ENCODE data around the gene DCUN1D3.

The DCUN1D3 gene

GRCh38 chr16:20942256-20942655 is 42.1 kb upstream of the DCUN1D3 start:
- no peak overlapping the region for H3K4me3 ChIP-seq (ENCODE audit: low read depth, low read length)
- no peak for DNase-seq (ENCODE audit: low read depth)
- TF ChIP-seq, protein P1, sequence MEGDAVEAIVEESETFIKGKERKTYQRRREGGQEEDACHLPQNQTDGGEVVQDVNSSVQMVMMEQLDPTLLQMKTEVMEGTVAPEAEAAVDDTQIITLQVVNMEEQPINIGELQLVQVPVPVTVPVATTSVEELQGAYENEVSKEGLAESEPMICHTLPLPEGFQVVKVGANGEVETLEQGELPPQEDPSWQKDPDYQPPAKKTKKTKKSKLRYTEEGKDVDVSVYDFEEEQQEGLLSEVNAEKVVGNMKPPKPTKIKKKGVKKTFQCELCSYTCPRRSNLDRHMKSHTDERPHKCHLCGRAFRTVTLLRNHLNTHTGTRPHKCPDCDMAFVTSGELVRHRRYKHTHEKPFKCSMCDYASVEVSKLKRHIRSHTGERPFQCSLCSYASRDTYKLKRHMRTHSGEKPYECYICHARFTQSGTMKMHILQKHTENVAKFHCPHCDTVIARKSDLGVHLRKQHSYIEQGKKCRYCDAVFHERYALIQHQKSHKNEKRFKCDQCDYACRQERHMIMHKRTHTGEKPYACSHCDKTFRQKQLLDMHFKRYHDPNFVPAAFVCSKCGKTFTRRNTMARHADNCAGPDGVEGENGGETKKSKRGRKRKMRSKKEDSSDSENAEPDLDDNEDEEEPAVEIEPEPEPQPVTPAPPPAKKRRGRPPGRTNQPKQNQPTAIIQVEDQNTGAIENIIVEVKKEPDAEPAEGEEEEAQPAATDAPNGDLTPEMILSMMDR (IDR thresholded peaks at IDR 0.05; ENCODE audit: low read depth, low read length), result no peak
- TF ChIP-seq, protein P2, sequence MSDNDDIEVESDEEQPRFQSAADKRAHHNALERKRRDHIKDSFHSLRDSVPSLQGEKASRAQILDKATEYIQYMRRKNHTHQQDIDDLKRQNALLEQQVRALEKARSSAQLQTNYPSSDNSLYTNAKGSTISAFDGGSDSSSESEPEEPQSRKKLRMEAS (IDR thresholded peaks at IDR 0.05; ENCODE audit: low read depth, low read length), result no peak
- no peak for TF ChIP-seq MYC (IDR thresholded peaks at IDR 0.05; ENCODE audit: low read depth, low read length)
- no peak for TF ChIP-seq POLR2A (IDR thresholded peaks at IDR 0.05; ENCODE audit: extremely low read depth, insufficient read length)

GRCh38 chr16:20941636-20941926 is 41.4 kb upstream of the DCUN1D3 start:
- TF ChIP-seq, protein P2 (IDR thresholded peaks at IDR 0.05; ENCODE audit: low read depth, low read length), result no peak
- TF ChIP-seq, protein P1 (IDR thresholded peaks at IDR 0.05; ENCODE audit: low read depth, low read length), result no peak
- TF ChIP-seq POLR2A (IDR thresholded peaks at IDR 0.05; ENCODE audit: extremely low read depth, insufficient read length) (no peak), MYC (IDR thresholded peaks at IDR 0.05; ENCODE audit: low read depth, low read length) (no peak)
- no peak for DNase-seq (ENCODE audit: low read depth)
- H3K4me3 ChIP-seq (ENCODE audit: low read depth, low read length), result no peak overlapping the region

- DNase-seq (ENCODE audit: low read depth), result peak; percentile 65
- H3K4me3 ChIP-seq (ENCODE audit: low read depth, low read length), result no peak overlapping the region
- TF ChIP-seq MYC (IDR thresholded peaks at IDR 0.05; ENCODE audit: low read depth, low read length), result no peak
- TF ChIP-seq POLR2A (IDR thresholded peaks at IDR 0.05; ENCODE audit: extremely low read depth, insufficient read length), result no peak
- TF ChIP-seq, protein P2 (IDR thresholded peaks at IDR 0.05; ENCODE audit: low read depth, low read length), result no peak
- TF ChIP-seq, protein P1 (IDR thresholded peaks at IDR 0.05; ENCODE audit: low read depth, low read length), result no peak
Measured at GRCh38 chr16:20940871-20941635, 40.9 kb upstream of the DCUN1D3 start.

- H3K4me3 ChIP-seq (ENCODE audit: low read depth, low read length), result no peak overlapping the region
- no peak for DNase-seq (ENCODE audit: low read depth)
- TF ChIP-seq POLR2A (IDR thresholded peaks at IDR 0.05; ENCODE audit: extremely low read depth, insufficient read length) (no peak), MYC (IDR thresholded peaks at IDR 0.05; ENCODE audit: low read depth, low read length) (no peak)
- TF ChIP-seq, protein P1 (IDR thresholded peaks at IDR 0.05; ENCODE audit: low read depth, low read length), result no peak
- TF ChIP-seq, protein P2 (IDR thresholded peaks at IDR 0.05; ENCODE audit: low read depth, low read length), result no peak
Measured at GRCh38 chr16:20939611-20940010, 39.5 kb upstream of the DCUN1D3 start.

GRCh38 chr16:20938426-20938825 is 38.3 kb upstream of the DCUN1D3 start:
- DNase-seq (ENCODE audit: low read depth), result no peak
- no peak overlapping the region for H3K4me3 ChIP-seq (ENCODE audit: low read depth, low read length)
- TF ChIP-seq POLR2A (IDR thresholded peaks at IDR 0.05; ENCODE audit: extremely low read depth, insufficient read length) (no peak), MYC (IDR thresholded peaks at IDR 0.05; ENCODE audit: low read depth, low read length) (no peak)
- TF ChIP-seq, protein P1 (IDR thresholded peaks at IDR 0.05; ENCODE audit: low read depth, low read length), result no peak
- TF ChIP-seq, protein P2 (IDR thresholded peaks at IDR 0.05; ENCODE audit: low read depth, low read length), result no peak
